GM18507 (cell line): Measurements from ENCODE around the gene ANKRA2.
"Not testable (repeated sequence)": the region's sequence is repeated elsewhere in the genome, so short reads cannot be mapped to it uniquely, and the experiment has no call there.

Source experiments
- DNase-seq: peaks from one replicate; pipeline ENCODE4 v3.0.0; 2011; ENCODE audit warnings: low read depth; ENCODE audit not compliant: insufficient read length; ENCODE audit errors: extremely low spot score
- FAIRE-seq: peaks from 2 replicates; lab custom pipeline; 2011; peaks lifted over from hg19 to GRCh38; lab: Jason Lieb, UNC

ANKRA2 gene

GRCh38 chr5:73513996-73514395, 51.4 kb downstream of the ANKRA2 start:
- no peak for FAIRE-seq
- DNase-seq, result no peak

GRCh38 chr5:73508521-73508920, 56.9 kb downstream of the ANKRA2 start:
- DNase-seq, FAIRE-seq: not testable (repeated sequence)

DNA sequence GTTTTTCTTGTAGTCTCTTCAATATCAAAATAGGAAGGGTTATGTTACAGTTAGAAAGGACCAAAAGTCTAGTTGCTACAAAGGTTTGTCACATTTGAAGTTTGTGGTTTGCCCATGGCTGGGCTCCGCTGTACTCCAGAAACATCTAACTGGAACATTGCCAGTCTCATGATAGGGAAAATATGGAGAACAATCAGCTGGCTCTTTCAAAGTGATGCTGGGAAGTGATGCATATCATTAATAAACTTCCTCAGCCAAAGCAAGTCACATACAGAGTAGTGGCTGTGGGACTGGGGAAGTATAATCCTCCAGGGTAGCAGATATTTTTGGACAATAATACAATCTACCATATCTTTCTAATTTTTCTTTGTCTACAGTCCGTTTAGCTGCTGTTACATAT, 58.4 kb downstream of the ANKRA2 start:
- DNase-seq, result no peak
- FAIRE-seq, result no peak

DNA sequence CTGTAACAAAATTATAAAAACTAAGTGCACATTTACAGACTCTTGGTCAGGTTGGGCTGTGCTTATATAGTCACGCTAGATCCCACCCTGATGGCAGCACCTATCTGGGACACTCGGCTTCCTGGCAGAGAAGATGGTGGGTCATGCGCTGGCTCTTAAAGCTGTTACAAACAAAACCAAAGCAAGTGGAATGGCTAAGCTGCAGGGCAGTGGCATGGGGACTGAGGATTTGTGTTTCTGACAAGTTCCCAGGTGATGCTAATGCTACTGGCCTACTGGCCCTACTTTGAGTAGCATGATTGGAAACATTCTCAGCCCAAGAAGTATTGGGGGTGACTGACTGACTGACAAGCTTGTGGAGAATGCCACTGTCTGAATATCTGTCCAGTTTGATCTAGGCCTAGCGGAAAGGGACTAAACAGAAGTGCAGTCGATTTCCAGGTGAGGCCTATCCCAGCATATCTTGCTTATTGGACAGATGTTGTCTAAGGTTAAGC, 58.9 kb downstream of the ANKRA2 start:
- no peak for FAIRE-seq
- no peak for DNase-seq
